Caco-2 (cell line): ENCODE results near the gene STOX2. TPM values are rescaled to one million over a fixed set of nuclear protein-coding genes. Genes with fewer than 3 reads are reported as not detected.

Experiments
- BruUV-seq: library from RNA; stranded (reverse); fragments of 400-500 nt; replicated peaks from 2 replicates; lab custom pipeline; 2021; lab: Mats Ljungman, UMichigan
- CTCF ChIA-PET: fragments of 300-600 bp; sonication (Branson Sonifier 250); formaldehyde crosslinking; loops from one replicate; lab custom pipeline; 2022; ENCODE audit warnings: antibody characterized with exemption; lab: Charles Lee
- POLR2A ChIA-PET: fragments of 300-600 bp; sonication (Branson Sonifier 250); formaldehyde crosslinking; loops from one replicate; lab custom pipeline; 2022; ENCODE audit warnings: antibody characterized with exemption; lab: Charles Lee
- DNase-seq, 2 experiments: peaks; one replicate each; pipeline versions ENCODE4 v3.0.0 to v3.0.0-alpha.2; 2020 to 2022
- H3K27me3 ChIP-seq: replicated peaks from 2 replicates; pipeline ENCODE4 v1.6.0; 2011; ENCODE audit warnings: low read length; ENCODE audit not compliant: control insufficient read depth, insufficient read depth
- H3K36me3 ChIP-seq: 2 replicates; pipeline ENCODE4 v1.5.1; 2011; ENCODE audit warnings: low read length; ENCODE audit not compliant: control insufficient read depth, insufficient read depth
- H3K4me1 ChIP-seq: fragments of 250-450 bp; sonication (Bioruptor Pico); 2 replicates; pipeline ENCODE4 v1.5.1; 2020; ENCODE audit warnings: mild to moderate bottlenecking
- H3K4me3 ChIP-seq: 2 replicates; pipeline ENCODE4 v1.5.1; 2011; ENCODE audit warnings: low read depth, mild to moderate bottlenecking, control low read depth, low read length
- H3K9me3 ChIP-seq: fragments of 250-450 bp; sonication (Bioruptor Pico); 2 replicates; pipeline ENCODE4 v1.5.1; 2020; ENCODE audit warnings: mild to moderate bottlenecking, moderate library complexity
- H3K27ac Mint-ChIP-seq: one replicate; pipeline ENCODE4 v1.8.0; 2022; ENCODE audit warnings: mixed read lengths; ENCODE audit not compliant: unreplicated experiment
- H3K27me3 Mint-ChIP-seq: one replicate; pipeline ENCODE4 v1.8.0; 2022; ENCODE audit warnings: mixed read lengths; ENCODE audit not compliant: insufficient read depth, unreplicated experiment
- H3K36me3 Mint-ChIP-seq: one replicate; pipeline ENCODE4 v1.8.0; 2022; ENCODE audit warnings: mild to moderate bottlenecking, mixed read lengths; ENCODE audit not compliant: insufficient read depth, unreplicated experiment
- H3K4me1 Mint-ChIP-seq: one replicate; pipeline ENCODE4 v1.8.0; 2022; ENCODE audit warnings: low read depth, mixed read lengths; ENCODE audit not compliant: unreplicated experiment
- H3K4me3 Mint-ChIP-seq: one replicate; pipeline ENCODE4 v1.8.0; 2022; ENCODE audit warnings: mild to moderate bottlenecking, moderate library complexity, mixed read lengths; ENCODE audit not compliant: unreplicated experiment
- H3K9me3 Mint-ChIP-seq: one replicate; pipeline ENCODE4 v1.8.0; 2022; ENCODE audit warnings: mixed read lengths; ENCODE audit not compliant: unreplicated experiment
- CTCF ChIP-seq, 2 experiments: fragments of 200-600 bp in 1 of 2; IDR thresholded peaks; 1 replicate in 1 of 2; 2 replicates in 1 of 2; pipeline versions ENCODE4 v1.5.1 to v1.8.0; 2011 to 2022; ENCODE audit warnings: antibody characterized with exemption in 1 of 2, control low read depth in 1 of 2, inconsistent platforms in 1 of 2, low read depth in 1 of 2, low read length in 1 of 2, mild to moderate bottlenecking in 1 of 2, moderate library complexity in 1 of 2; ENCODE audit not compliant: insufficient read depth in 1 of 2, severe bottlenecking in 1 of 2, unreplicated experiment in 1 of 2
- intact Hi-C: fragments of 100-400 bp; cut with micrococcal nuclease; formaldehyde crosslinking; loops from one replicate; pipeline ENCODE4 v1.10.0; 2022; ENCODE audit not compliant: unreplicated experiment
- total RNA-seq: library from RNA; stranded (reverse); gene quantifications from 2 replicates; pipeline ENCODE4 v1.2.3, GENCODE V29; 2022

Gene STOX2
- total RNA-seq, 1 experiment from 2014 or later, result 1.8 TPM

DNA sequence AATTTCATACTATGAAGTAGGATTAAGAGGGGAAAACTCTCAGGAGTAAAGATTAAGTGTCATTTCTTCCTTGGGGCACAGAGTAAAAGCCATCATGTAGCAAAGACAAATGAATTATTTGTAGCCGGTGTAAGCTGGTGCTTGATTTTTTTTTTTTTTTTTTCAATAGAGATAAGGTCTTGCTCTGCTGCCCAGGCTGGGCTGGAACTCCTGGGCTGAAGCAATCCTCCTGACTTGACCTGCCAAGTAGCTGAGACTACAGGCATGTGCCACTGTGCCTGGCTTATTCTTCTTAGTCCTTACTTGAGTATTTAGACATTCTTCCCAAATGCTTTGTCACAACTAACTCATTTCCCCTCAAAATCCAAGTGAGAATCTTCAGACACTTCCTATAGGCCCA is 125.7 kb downstream of the STOX2 start:
- Mint-ChIP-seq H3K4me3 (no peak overlapping the region), H3K9me3 (peaks cover 7% of the 10 kb centered on the region), H3K36me3 (no peaks in the 10 kb centered on the region), H3K27ac (no peak overlapping the region), H3K27me3 (peaks cover 15% of the 10 kb centered on the region), H3K4me1 (peaks cover 4% of the 10 kb centered on the region)
- no peaks in the 10 kb centered on the region for H3K9me3 ChIP-seq
- intact Hi-C loops, result no loop called here
- no peaks in the 10 kb centered on the region for H3K27me3 ChIP-seq
- ChIA-PET CTCF (no interaction called here), POLR2A (no interaction called here)
- no peaks in the 10 kb centered on the region for H3K4me1 ChIP-seq
- H3K4me3 ChIP-seq, result no peak overlapping the region
- no TSS peak for BruUV-seq
- TF ChIP-seq CTCF (IDR thresholded peaks at IDR 0.05; ENCODE audit: insufficient read depth in 1 of 2, low read depth in 1 of 2, low read length in 1 of 2, severe bottlenecking in 1 of 2, unreplicated experiment in 1 of 2), result no peak
- DNase-seq, result no peak
- no peaks in the 10 kb centered on the region for H3K36me3 ChIP-seq

DNA sequence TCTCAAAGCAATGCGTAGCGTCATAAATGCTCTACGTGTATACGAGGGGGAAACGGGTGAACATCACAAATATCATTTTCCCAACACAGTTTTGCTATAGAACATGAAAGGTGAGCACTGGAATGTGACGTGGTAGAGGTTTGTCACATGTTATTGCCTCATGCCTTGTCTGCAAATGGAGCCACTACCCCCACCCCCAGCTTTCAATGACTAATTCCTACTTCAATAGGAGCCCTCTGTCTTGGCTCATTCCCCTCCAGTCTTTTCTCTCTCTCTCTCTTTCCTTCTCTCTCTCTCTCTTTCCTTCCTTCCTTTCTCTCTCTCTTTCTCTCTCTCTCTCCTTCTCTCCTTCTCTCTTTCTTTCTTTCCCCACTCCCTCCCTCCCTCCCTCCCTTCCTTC is 127.0 kb downstream of the STOX2 start:
- peaks cover 4% of the 10 kb centered on the region for H3K4me1 Mint-ChIP-seq
- H3K27ac Mint-ChIP-seq, result no peak overlapping the region
- intact Hi-C loops, result no loop called here
- H3K9me3 Mint-ChIP-seq, result peaks cover 7% of the 10 kb centered on the region
- Histone ChIP-seq H3K4me3 (no peak overlapping the region), H3K4me1 (no peaks in the 10 kb centered on the region), H3K27me3 (no peaks in the 10 kb centered on the region), H3K36me3 (no peaks in the 10 kb centered on the region), H3K9me3 (no peaks in the 10 kb centered on the region)
- no peak overlapping the region for H3K4me3 Mint-ChIP-seq
- BruUV-seq, result no TSS peak
- H3K27me3 Mint-ChIP-seq, result peaks cover 15% of the 10 kb centered on the region
- TF ChIP-seq CTCF (IDR thresholded peaks at IDR 0.05; ENCODE audit: insufficient read depth in 1 of 2, low read depth in 1 of 2, low read length in 1 of 2, severe bottlenecking in 1 of 2, unreplicated experiment in 1 of 2), result no peak
- no peak for DNase-seq
- CTCF ChIA-PET, result no interaction called here
- H3K36me3 Mint-ChIP-seq, result no peaks in the 10 kb centered on the region
- POLR2A ChIA-PET, result no interaction called here

GRCh38 chr4:184039963-184040383 is 134.9 kb downstream of the STOX2 start:
- H3K27me3 ChIP-seq, result no peaks in the 10 kb centered on the region
- no peaks in the 10 kb centered on the region for H3K4me1 ChIP-seq
- Mint-ChIP-seq H3K27me3 (peaks cover 15% of the 10 kb centered on the region), H3K27ac (no peak overlapping the region), H3K36me3 (no peaks in the 10 kb centered on the region), H3K4me1 (no peaks in the 10 kb centered on the region), H3K4me3 (no peak overlapping the region), H3K9me3 (peaks cover 10% of the 10 kb centered on the region)
- no peaks in the 10 kb centered on the region for H3K36me3 ChIP-seq
- no peak overlapping the region for H3K4me3 ChIP-seq
- intact Hi-C loops, result no loop called here
- TF ChIP-seq CTCF (IDR thresholded peaks at IDR 0.05; ENCODE audit: insufficient read depth in 1 of 2, low read depth in 1 of 2, low read length in 1 of 2, severe bottlenecking in 1 of 2, unreplicated experiment in 1 of 2), result no peak
- no peak for DNase-seq
- POLR2A ChIA-PET, result no interaction called here
- peaks cover under 1% of the 10 kb centered on the region; the same call in 1 of the 2 replicates for H3K9me3 ChIP-seq
- BruUV-seq, result no TSS peak
- CTCF ChIA-PET, result no interaction called here
